GM20431 (cell line): ENCODE measurements around the gene CYYR1.

Source experiments
- in situ Hi-C: fragments of 300-500 bp; cut with MseI, MboI; formaldehyde crosslinking; loops from one replicate; pipeline ENCODE4 v1.15.0; 2020; ENCODE audit warnings: low sequenced_read_pairs; ENCODE audit not compliant: unreplicated experiment

CYYR1 gene

DNA sequence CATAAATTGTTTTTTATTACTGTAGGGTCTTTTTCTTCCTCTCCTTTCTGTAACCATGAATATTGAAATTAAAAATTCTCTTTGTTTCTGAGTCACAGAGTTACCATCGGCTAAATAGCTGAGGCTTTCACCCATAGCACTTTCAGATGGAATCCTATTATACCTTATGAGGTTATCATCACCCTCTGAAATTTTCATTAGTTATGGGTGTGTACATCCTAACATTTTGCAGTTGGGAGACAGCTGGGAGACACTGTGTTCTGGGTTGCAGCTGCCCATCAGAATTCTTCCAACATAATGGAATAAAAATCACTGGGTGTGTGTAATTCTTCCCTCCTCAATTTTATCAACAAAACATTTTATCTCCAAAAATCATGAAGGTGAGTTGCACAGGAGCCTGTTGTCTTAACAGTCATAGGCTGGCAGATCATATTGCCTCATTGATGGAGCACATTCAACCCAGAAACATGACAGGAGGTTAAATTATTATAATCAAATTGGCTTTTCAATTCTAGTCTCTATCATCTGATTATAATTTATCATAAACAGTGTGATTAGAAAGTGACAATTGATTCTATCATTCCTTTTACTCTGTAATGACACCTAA lies 17.4 kb downstream of the CYYR1 start:
- in situ Hi-C loops: no loop called here

DNA sequence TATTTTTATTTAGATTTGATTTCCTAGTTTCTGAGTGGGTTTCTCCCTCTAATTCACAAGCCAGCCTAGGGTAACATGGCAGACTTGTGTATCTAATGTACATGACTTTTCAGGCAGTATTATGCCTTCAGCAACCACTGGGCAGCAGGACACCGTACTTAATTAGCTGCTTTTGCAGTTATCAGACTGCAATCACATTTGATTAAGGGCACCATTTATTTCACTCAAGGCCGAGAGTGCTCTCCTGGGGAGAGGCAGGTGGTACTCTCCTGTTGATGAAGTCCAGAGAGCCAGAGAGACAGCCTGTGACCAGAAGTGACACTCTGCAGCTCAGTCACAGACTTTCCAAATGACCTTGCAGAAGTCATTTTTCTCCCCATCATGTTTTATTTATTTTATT lies 18.7 kb downstream of the CYYR1 start:
- in situ Hi-C loops: no loop called here

DNA sequence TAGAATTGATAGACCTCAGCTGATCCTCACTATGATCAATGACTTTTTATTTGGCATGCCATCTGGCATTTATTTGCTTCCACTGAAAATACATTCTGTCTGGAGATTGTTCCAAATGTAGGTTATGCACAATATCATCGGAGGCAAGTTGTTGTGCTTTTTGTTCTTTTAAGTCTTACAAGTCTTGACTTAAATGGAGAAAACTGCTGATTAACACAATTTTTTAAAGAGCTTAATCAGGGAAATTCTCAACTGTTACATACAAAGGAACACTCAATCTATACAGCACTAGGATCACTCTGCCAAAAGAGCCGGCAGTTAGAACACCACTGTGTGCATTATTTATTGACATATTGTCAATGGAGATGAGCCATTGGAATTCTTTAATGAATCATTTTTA lies 19.2 kb downstream of the CYYR1 start:
- in situ Hi-C loops: no loop called here

DNA sequence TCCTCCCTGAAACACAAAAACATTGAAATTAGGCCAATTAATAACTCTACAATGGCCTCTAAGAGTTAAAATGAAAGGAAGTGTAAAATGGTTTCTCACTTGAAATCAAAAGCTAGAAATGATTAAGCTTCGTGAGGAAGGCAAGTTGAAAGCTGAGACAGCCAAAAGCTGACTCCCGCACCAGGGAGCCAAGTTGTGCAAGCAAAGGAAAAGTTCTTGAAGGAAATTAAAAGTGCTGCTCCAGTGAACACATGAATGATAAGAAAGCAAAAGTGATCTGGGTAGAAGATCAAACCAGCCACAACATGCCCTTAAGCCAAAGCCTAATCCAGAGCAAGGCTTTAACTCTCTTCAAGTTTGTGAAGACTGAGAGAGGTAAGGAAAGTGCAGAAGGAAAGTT lies 22.8 kb downstream of the CYYR1 start:
- in situ Hi-C loops: no loop called here

DNA sequence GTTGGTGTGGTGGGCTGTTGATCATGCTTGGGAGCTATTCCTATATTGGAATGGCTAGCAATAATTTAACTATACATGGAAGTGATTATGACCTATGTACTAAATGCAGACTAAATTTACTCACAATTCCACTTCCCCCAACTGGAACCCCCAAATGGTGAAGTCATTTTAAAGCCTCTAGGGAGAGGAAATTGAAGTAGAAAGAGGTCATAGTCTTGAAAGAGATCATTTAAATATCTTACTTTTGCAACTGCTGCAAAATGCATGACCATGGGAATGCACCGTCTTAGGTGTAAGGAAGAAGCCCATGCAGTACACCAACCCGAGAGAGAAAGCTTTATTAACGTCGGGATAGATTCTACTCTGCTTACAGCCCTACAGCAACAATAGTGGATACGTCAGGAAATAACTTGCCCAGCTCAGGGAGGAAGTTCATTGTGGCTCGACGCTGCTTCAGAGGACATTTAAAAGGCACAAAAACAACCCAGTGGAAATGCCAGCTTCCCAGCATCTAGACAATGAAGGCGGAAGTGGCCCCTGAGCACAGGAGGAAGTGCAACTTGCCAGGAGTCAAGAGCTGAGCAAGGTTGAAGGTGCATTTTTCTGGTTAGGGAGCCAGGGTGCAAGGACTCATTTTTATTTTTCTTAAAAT lies 26.5 kb downstream of the CYYR1 start:
- in situ Hi-C loops: no loop called here

DNA sequence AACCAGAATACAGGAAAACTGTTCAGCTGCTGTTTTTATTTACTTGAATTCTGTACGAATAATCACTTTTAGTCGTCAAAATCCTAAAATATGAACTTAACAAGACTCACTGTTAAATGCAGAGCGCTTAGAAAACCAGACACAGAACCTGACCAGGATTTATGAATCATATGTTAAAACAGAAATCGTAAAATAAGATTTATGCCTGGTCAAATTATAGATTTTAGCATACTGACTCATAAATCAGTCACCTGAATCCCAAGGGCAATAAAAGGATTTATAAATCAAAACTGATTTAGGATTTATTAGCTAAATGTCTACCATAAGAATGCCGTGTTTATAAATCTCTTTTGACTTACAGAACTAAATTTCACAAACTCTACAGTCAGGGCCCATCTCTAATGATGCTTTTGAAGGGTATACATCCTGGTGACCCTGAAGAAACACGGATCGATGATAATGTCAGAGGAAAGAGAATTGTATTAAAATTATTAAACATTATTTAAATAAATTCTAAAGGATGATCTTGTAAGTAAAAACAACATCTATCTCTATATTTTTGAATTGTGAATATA lies 28.8 kb downstream of the CYYR1 start:
- in situ Hi-C loops: no loop called here

DNA sequence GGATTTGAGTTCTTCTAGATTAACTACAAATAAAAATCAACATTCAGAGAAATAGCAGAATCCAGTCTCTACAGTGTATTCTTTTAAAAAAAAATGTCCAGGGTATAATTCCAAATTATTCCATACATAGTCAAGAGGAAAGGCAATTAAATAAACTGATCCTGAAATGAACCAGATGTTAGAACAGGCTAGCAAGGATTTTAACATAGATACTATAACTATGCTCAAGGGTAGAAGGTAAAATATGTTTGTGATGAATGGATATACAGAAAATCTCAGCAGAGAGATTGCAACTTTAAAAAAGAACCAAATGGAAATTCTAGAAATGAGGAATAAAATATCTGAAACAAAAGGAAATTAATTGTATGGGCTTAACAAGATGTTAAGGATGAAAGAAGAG lies 32.4 kb downstream of the CYYR1 start:
- in situ Hi-C loops: no loop called here

DNA sequence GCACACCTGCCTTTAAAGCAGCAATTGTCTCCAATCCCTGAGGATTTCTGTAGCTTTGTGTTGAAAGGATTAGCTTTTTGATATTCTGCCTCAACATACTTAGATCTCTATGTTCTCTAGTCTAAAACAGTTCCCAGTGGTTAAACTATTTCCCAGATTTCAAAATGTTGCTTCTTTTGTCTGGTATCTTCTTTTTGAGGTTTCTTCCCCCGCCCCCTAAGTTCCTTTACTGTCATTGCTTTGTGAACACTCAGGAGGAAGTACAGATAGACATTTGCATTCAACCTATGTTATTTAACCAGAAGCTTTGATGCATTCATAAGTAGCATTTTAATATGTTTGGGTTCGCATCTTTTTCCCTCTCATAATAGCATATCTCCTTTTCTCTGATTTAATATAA lies 33.5 kb downstream of the CYYR1 start:
- in situ Hi-C loops: no loop called here

DNA sequence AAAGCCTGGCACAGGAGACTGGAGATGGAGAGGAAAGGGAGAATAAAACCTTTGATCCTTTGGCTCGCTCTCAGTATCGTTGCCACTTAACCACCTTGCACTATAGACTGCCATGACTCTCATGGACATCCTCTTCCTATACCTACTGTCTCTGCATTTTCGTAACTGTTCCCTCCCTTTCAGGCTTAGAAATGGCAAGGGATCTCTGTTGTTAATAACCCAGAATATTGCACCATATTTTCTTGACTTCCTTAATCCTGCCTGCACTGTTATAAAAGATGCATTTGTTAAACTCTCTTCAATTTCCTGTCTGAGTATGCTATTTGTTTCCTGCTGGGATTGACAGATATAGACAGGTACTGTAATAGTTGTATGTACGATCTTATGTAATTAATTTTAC lies 38.6 kb downstream of the CYYR1 start:
- in situ Hi-C loops: no loop called here

DNA sequence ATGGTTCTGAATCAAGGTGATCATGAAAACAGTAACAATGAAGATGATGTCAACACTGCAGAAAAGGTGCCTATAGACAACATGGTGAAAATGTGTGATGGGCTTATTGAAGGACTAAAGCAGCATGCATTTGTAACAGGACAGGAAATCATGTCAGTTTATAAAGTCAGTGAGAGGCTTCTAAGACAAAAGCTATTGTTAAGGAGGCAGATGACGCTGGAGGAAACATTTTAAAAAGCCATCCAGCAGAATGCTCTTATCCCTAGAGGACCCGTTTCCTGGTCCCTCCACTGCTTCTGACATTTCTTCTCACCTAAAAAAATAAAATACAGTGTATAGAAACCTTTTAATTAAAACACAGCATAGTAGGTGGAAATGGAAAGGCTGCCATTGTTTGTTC lies 40.9 kb downstream of the CYYR1 start:
- in situ Hi-C loops: no loop called here

DNA sequence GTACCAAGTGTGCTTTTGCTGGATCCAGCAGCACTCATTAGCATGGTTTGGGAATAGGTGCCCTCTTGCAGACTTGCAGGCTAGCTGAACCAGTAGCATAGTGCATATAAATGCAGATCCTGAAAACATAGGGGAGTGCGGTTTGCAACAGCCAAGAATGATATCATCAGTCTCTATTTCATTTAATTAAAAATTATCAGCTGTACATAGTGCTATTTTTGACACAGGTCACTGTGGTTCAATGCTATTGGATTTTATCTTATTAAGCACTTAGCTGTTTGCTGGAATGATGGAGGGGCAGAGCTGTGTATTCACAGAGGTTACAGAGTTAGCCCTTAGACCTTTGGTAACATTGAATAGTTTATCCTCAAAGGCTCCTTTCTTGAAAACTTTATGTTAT lies 43.6 kb downstream of the CYYR1 start:
- in situ Hi-C loops: no loop called here

DNA sequence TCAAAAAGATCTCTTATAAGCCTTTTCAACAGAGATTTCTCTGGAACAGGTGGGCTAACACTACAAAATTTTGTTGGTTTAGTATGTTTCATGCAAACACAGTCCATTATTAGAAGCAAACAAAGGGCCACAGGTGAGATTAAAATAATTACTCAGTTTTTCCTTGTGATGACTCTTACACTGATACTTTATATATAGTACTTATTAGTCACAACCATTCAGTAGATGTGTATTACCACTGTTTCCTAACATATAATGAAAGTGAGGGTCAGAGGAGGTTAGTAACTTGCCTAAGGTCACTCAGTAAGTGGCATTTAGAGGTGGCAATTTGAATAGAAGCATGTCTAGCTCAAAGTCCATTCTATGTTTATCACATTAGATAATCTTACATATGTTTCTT lies 44.2 kb downstream of the CYYR1 start:
- in situ Hi-C loops: no loop called here

DNA sequence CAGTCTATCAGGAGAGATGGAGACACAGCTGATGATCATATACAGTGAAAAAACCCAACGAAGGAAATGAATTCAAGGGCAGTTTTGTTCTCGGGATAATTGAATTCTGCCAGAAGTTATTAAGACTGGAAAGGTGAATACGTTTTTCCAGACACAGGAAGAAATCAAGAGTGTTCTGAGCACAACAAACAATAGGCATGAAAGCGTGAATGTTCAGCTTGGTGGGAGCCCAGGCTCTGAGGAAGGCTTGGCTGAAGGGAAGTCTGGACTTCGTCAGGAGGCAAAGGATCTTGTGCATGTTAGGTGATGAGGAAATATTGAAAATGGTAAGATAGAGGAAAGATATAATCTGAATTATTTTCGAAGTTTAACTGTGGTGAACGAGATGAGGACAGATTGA lies 50.4 kb downstream of the CYYR1 start:
- in situ Hi-C loops: no loop called here

DNA sequence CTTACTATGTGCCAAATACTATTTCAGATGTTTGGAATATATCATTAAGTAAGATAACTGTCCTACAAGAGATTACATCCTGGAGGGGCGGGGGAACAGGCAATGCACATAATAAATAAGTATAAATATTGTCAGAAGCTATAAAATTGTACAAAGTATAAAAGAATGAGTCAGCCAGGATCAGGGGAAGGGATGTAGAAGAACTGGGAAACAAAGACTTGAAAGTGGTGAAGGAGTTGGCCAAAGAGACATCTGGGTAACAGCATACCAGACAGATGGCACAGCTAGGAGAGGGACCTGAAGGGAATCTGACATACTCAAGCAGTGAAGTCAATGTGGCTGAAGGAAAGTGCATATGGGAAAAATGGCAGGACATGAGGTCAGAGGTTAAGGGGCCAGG lies 53.9 kb downstream of the CYYR1 start:
- in situ Hi-C loops: no loop called here

DNA sequence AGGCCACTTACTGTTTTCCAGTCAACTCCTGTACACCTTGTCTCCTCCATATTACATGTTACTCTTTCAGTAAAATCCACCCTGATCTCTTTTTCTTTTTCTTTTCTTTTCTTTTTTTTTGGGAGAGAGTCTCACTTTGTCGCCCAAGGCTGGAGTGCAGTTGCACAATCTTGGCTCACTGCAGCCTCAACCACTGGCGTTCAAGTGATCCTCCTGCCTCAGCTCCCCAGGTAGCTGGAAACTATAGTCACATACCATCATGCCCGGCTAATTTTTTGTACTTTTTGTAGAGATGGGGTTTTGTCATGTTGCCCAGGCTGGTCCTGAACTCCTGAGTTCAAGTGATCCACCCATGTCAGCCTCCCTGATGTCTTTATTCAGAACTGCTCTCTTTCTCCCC lies 57.8 kb downstream of the CYYR1 start:
- in situ Hi-C loops: no loop called here

DNA sequence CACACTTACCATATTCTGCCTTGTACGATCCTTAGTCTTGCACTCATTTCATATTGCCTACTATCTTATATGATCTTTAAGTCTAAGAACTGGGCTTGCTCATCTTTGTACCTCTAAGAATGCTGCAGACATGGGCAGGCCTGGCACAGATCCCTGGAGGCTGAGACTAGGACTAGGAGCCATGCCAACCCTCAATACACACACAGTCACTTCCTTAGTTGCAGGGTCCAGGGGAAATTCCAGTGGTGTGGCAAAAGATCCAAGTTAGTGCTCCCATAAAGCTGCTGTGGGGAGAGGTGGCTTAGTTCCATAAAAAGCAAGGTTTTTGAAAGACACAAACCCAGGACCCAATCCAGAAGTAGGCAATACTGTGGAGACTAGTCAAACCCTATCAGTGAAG lies 59.9 kb downstream of the CYYR1 start:
- in situ Hi-C loops: no loop called here

DNA sequence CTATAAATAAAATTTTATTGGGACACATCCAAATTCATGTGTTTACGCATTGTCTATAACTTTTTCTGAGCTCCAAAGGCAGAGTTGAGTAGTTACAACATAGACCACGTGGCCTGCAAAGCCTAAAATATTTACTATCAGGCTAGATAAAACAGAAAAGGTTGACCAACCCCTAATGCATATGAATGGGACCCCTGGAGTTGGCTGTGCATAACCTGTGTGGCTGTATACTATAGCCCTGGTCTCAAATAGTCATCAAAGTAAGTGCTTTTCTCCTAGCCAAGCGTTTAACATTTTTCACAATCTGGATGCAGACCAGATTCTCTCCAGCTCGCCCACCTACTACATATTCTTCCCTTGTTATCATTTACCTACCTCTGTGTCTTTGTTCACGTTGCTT lies 60.4 kb downstream of the CYYR1 start:
- in situ Hi-C loops: no loop called here

DNA sequence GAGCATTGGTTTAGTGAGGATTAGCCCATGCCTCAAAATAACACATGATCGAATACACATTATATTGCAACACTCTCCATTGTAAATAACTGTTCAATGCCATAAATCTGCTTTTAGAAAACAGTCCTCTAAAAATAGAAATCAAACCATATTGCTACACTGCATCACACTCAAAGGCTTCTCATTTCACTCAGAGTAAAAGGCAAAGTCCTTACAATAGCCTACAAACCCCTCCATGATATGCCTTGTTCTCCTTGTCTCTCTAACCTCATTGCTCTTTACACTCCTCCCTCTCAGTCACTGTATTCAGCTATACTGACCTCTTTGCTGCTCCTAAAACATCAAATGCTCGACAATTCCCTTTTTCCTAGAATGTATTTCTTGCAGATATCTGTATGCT lies 64.2 kb downstream of the CYYR1 start:
- in situ Hi-C loops: no loop called here

DNA sequence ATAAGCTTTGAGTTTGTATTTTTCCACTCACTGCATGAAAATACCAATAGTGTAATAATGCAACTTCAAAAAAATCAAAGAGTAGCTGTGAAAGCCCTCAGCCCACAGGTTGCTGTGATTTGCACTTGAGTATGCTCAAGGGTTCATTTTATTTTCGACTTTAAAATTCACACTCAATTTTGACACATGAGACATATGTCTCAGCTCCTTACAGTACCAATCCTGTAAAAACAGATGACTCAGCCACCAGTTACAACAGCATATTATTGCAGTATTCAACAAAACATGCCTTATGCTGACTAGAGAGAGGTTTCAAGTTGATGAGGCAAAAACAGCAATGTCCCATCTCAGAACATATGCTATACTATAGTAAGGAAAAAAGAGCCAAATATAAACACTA lies 66.1 kb downstream of the CYYR1 start:
- in situ Hi-C loops: no loop called here

DNA sequence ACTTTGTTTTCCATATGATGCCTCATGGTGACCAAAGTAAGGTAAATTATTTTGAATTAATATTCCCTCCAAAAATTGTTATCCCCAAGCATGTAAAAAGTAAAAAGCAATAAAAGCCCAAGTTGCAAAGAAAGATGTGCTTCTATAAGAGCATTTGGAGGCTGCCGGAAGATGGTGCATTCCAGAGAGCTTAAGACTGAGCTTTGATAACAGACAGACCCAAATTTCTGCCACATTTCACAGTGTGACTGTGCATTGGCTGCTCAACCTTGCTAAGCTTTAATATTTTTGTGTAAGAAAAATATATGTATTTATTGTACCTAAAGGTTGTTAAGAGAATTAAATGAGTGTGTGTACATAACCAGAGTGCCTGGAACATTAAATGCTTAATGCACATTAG lies 67.9 kb downstream of the CYYR1 start:
- in situ Hi-C loops: no loop called here

DNA sequence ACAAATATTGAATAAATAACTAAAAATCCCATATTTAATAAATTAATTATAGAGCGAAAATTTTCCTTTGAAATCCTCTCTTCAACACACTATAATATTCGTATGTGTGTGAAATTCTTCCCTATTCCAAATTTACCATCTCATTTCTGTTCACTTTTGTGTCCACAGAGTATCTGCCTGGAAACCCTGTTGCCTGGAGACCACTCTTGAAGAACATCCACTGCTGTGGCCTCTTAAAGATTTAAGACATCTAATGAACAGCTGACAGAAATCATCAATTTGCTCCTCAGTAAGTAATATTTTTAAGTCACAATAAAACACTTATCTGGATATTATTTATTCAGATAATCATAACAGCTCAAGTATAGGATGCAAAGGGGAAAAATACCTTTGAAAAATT lies 69.7 kb downstream of the CYYR1 start:
- in situ Hi-C loops: no loop called here

DNA sequence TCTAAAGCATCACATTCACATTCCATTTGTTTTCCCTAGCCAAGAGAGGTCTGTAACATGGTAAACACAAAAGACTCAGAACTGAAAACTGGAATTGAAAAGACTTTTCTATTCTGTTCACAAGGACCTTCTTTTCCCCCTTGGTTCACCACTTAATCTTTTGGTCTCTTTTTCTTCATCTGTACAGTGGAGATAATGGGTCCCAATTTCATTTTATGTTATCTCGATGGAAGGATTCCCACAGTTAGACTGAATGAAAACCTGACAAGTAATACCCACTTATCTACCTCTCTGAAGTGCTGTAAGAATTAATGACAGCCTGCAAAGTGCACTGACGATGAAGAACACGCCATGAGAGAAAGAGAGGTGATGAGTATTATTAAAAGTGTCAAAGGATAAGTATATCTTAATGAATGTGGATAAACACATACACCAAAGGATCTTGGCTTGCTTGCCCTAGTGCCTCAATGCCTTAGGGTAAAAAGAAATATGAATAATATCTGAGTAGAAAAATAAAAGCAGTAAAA lies 71.5 kb downstream of the CYYR1 start:
- in situ Hi-C loops: no loop called here
